LNCAP (cell line): ENCODE results near the gene LILRA1.
"Not testable (repeated sequence)": the region's sequence is repeated elsewhere in the genome, so short reads cannot be mapped to it uniquely, and the experiment has no call there.

Experiments used
- CTCF ChIP-seq: fragments of 450-650 bp; IDR thresholded peaks from 2 replicates; pipeline ENCODE4 v1.5.1; 2017; ENCODE audit warnings: mild to moderate bottlenecking

LILRA1 gene

GRCh38 chr19:54614726-54615125 lies 21.3 kb downstream of the LILRA1 start:
- TF ChIP-seq CTCF: no peak

GRCh38 chr19:54616057-54616456 lies 22.6 kb downstream of the LILRA1 start:
- TF ChIP-seq CTCF: no peak

GRCh38 chr19:54616821-54617560 lies 23.6 kb downstream of the LILRA1 start:
- TF ChIP-seq CTCF: no peak

- no peak for TF ChIP-seq CTCF
Observed at GRCh38 chr19:54620464-54620863, 27.0 kb downstream of the LILRA1 start.

- TF ChIP-seq CTCF: no peak
Observed at GRCh38 chr19:54622431-54622830, 29.0 kb downstream of the LILRA1 start.

- TF ChIP-seq CTCF: no peak
Observed at GRCh38 chr19:54626757-54627156, 33.3 kb downstream of the LILRA1 start.

GRCh38 chr19:54630262-54630661 lies 36.8 kb downstream of the LILRA1 start, which contains the start of gene LILRB1:
Gene LILRB1 (plus strand): TSS chr19:54630484. CDS start chr19:54631074, 590 bp downstream.
- not testable (repeated sequence) for TF ChIP-seq CTCF

- no peak for TF ChIP-seq CTCF
Observed at GRCh38 chr19:54630782-54631181, 37.4 kb downstream of the LILRA1 start.
